Upper lobe of left lung (tissue), 6 donors: ENCODE results near the gene ENOX1. TPM values are rescaled to one million over a fixed set of nuclear protein-coding genes. Genes with fewer than 3 reads are reported as not detected.

ENCODE experiments used
- ATAC-seq, 2 donors: fragments of 200-7000 bp; cut with Tn5 transposase; one replicate each; pipeline ENCODE4 v1.9.1; 2022; ENCODE audit warnings: mild to moderate bottlenecking in 2 of 2, moderate library complexity in 2 of 2; ENCODE audit not compliant: low FRiP score in 2 of 2
- DNase-seq, 2 donors: peaks; one replicate each; pipeline ENCODE4 v3.0.0-alpha.2; 2019 to 2020
- H3K27ac ChIP-seq, 4 donors: fragments of 200-600 bp; sonication (generic); one replicate each; pipeline ENCODE4 v1.5.1; 2016 to 2019
- H3K27me3 ChIP-seq, 4 donors: fragments of 200-600 bp; sonication (generic); one replicate each; pipeline ENCODE4 v1.5.1; 2017 to 2019
- H3K36me3 ChIP-seq, 4 donors: fragments of 200-600 bp; sonication (generic); one replicate each; pipeline ENCODE4 v1.5.1; 2016 to 2019
- H3K4me1 ChIP-seq, 4 donors: fragments of 200-600 bp; sonication (generic); one replicate each; pipeline ENCODE4 v1.5.1; 2018 to 2019
- H3K4me3 ChIP-seq, 4 donors: fragments of 200-600 bp; sonication (generic); one replicate each; pipeline ENCODE4 v1.5.1; 2017 to 2019; ENCODE audit warnings: mild to moderate bottlenecking in 2 of 4, moderate library complexity in 1 of 4
- H3K9me3 ChIP-seq, 4 donors: fragments of 200-600 bp; sonication (generic); one replicate each; pipeline ENCODE4 v1.5.1; 2018 to 2019
- CTCF ChIP-seq, 6 experiments: fragments of 450-650 bp in 4 of 6; fragments of 200-600 bp in 2 of 6; sonication (generic) in 2 of 6; IDR thresholded peaks; one replicate each; pipeline ENCODE4 v1.5.1; 2016 to 2019; ENCODE audit warnings: antibody characterized with exemption in 6 of 6
- EP300 ChIP-seq, 4 donors: sonication (generic); formaldehyde crosslinking; IDR thresholded peaks; one replicate each; pipeline ENCODE4 v1.5.1; 2017; ENCODE audit warnings: antibody characterized with exemption in 4 of 4, control low read depth in 2 of 4
- POLR2A ChIP-seq, 4 donors: fragments of 450-650 bp; IDR thresholded peaks; one replicate each; pipeline ENCODE4 v1.5.1; 2016 to 2017; ENCODE audit warnings: antibody characterized with exemption in 4 of 4, mild to moderate bottlenecking in 2 of 4
- POLR2AphosphoS5 ChIP-seq, 2 donors: sonication (generic); formaldehyde crosslinking; IDR thresholded peaks; one replicate each; pipeline ENCODE4 v1.5.1; 2017; ENCODE audit warnings: antibody characterized with exemption in 2 of 2
- WGBS, 2 donors: methylation state at CpG; one replicate each; pipeline ENCODE4 v1.1.5; 2017 to 2018; 5-methylcytosine and 5-hydroxymethylcytosine counted together
- total RNA-seq, 6 donors: library from RNA; depleted of rRNA in 4 of 6; stranded (reverse); fragments of >200 nt in 4 of 6; gene quantifications; one replicate each; pipeline versions ENCODE4 v1.1.0 to v1.2.1, GENCODE V29; 2016 to 2021
- donor health status: DM: no; HTN: no; CAD: no; lungs with moderate emphysema.
- donor health status: DM: no; HTN: yes; CAD: no; lungs with severe emphysema.

ENOX1 gene
- total RNA-seq, 6 donors from 2014 or later = 0.20 to 1.0 (median 0.46) TPM; not detected in 2

- no peak for TF ChIP-seq POLR2AphosphoS5 (IDR thresholded peaks at IDR 0.05)
- no peak for TF ChIP-seq CTCF (IDR thresholded peaks at IDR 0.05)
- no peak for TF ChIP-seq EP300 (IDR thresholded peaks at IDR 0.05)
- TF ChIP-seq POLR2A (IDR thresholded peaks at IDR 0.05) = no peak
Observed at GRCh38 chr13:43776006-43776405, 10.8 kb downstream of the ENOX1 start.

GRCh38 chr13:43773602-43774001, 13.2 kb downstream of the ENOX1 start:
- TF ChIP-seq POLR2AphosphoS5 (IDR thresholded peaks at IDR 0.05) (no peak), CTCF (IDR thresholded peaks at IDR 0.05) (no peak), EP300 (IDR thresholded peaks at IDR 0.05) (no peak), POLR2A (IDR thresholded peaks at IDR 0.05) (no peak)
- no peak for DNase-seq
- Histone ChIP-seq H3K4me3 (no peak overlapping the region), H3K27ac (no peak overlapping the region), H3K4me1 (no peaks in the 10 kb centered on the region), H3K9me3 (no peaks in the 10 kb centered on the region), H3K36me3 (no peaks in the 10 kb centered on the region), H3K27me3 (no peaks in the 10 kb centered on the region)
- no peak for ATAC-seq
- 81 to 83% methylated on average over 2 of the region's 2 CpGs for WGBS, 2 donors

More at GRCh38 chr13:43776006-43776405, 10.8 kb downstream of the ENOX1 start:
- ATAC-seq (no peak), DNase-seq (no peak)
- Histone ChIP-seq H3K36me3 (no peaks in the 10 kb centered on the region), H3K4me1 (no peaks in the 10 kb centered on the region), H3K27ac (no peak overlapping the region), H3K4me3 (no peak overlapping the region), H3K9me3 (no peaks in the 10 kb centered on the region), H3K27me3 (no peaks in the 10 kb centered on the region)
- WGBS, 2 donors = 82 to 89% methylated on average over 2 of the region's 2 CpGs

GRCh38 chr13:43770871-43771270, 15.9 kb downstream of the ENOX1 start:
- Histone ChIP-seq H3K36me3 (no peaks in the 10 kb centered on the region), H3K27me3 (no peaks in the 10 kb centered on the region), H3K4me3 (no peak overlapping the region), H3K4me1 (peaks cover 0 to 4% (median 1%) of the 10 kb centered on the region in 4 donors), H3K9me3 (no peaks in the 10 kb centered on the region), H3K27ac (no peak overlapping the region)
- WGBS, 2 donors = 78 to 84% methylated on average over 3 of the region's 3 CpGs
- DNase-seq (no peak), ATAC-seq (no peak)
- TF ChIP-seq POLR2AphosphoS5 (IDR thresholded peaks at IDR 0.05) = no peak
- no peak for TF ChIP-seq CTCF (IDR thresholded peaks at IDR 0.05)
- no peak for TF ChIP-seq EP300 (IDR thresholded peaks at IDR 0.05)
- TF ChIP-seq POLR2A (IDR thresholded peaks at IDR 0.05) = no peak

- no peak for ATAC-seq
- no peaks in the 10 kb centered on the region for H3K36me3 ChIP-seq
- H3K27ac ChIP-seq = no peak overlapping the region
- H3K4me1 ChIP-seq = peaks cover 0 to 4% (median 1%) of the 10 kb centered on the region in 4 donors
- 76 to 80% methylated on average over 2 of the region's 2 CpGs for WGBS, 2 donors
- no peak for DNase-seq
- TF ChIP-seq POLR2A (IDR thresholded peaks at IDR 0.05) = no peak
- no peak overlapping the region for H3K4me3 ChIP-seq
- H3K27me3 ChIP-seq = no peaks in the 10 kb centered on the region
- H3K9me3 ChIP-seq = no peaks in the 10 kb centered on the region
Observed at GRCh38 chr13:43769529-43769928, 17.2 kb downstream of the ENOX1 start.

GRCh38 chr13:43767341-43767931, 19.3 kb downstream of the ENOX1 start:
- H3K27ac ChIP-seq = no peak overlapping the region
- TF ChIP-seq POLR2A (IDR thresholded peaks at IDR 0.05) = no peak
- TF ChIP-seq POLR2AphosphoS5 (IDR thresholded peaks at IDR 0.05) = no peak
- TF ChIP-seq CTCF (IDR thresholded peaks at IDR 0.05) = no peak
- TF ChIP-seq EP300 (IDR thresholded peaks at IDR 0.05) = no peak
- peaks cover 0 to 4% (median 1%) of the 10 kb centered on the region in 4 donors for H3K4me1 ChIP-seq
- no peaks in the 10 kb centered on the region for H3K9me3 ChIP-seq
- DNase-seq (no peak), ATAC-seq (peak; percentile 62 to 71)
- H3K27me3 ChIP-seq = no peaks in the 10 kb centered on the region
- no peak overlapping the region for H3K4me3 ChIP-seq
- no peaks in the 10 kb centered on the region for H3K36me3 ChIP-seq
- WGBS, 2 donors = 44 to 63% methylated on average over 2 of the region's 2 CpGs
